Activated B cell treated with CpG ODN at 0.5 μM for 24 hours (primary cell): ENCODE measurements around the gene GPATCH1. TPM values are rescaled to one million over a fixed set of nuclear protein-coding genes. Genes with fewer than 3 reads are reported as not detected.
"Not testable (repeated sequence)": the region's sequence is repeated elsewhere in the genome, so short reads cannot be mapped to it uniquely, and the experiment has no call there.

ENCODE experiments used
- ATAC-seq: fragments of 200-7000 bp; cut with Tn5 transposase; one replicate; pipeline ENCODE4 v1.10.0; 2021; ENCODE audit warnings: low read depth, mild to moderate bottlenecking, moderate library complexity
- CTCF ChIA-PET: fragments of 350-600 bp; sonication (Branson Sonifier 250); formaldehyde crosslinking; loops from one replicate; lab custom pipeline; 2021; ENCODE audit warnings: antibody characterized with exemption; lab: Charles Lee
- POLR2A ChIA-PET: fragments of 350-600 bp; sonication (Branson Sonifier 250); formaldehyde crosslinking; loops from one replicate; lab custom pipeline; 2021; ENCODE audit warnings: antibody characterized with exemption; lab: Charles Lee
- DNase-seq: peaks from one replicate; pipeline ENCODE4 v3.0.0; 2022
- H3K27ac Mint-ChIP-seq: one replicate; pipeline ENCODE4 v1.8.0; 2020; ENCODE audit warnings: mixed read lengths
- H3K27me3 Mint-ChIP-seq: one replicate; pipeline ENCODE4 v1.8.0; 2021; ENCODE audit warnings: mixed read lengths
- H3K36me3 Mint-ChIP-seq: one replicate; pipeline ENCODE4 v1.8.0; 2021; ENCODE audit warnings: low read depth, mixed read lengths
- H3K4me1 Mint-ChIP-seq: one replicate; pipeline ENCODE4 v1.8.0; 2021; ENCODE audit warnings: mixed read lengths
- H3K4me3 Mint-ChIP-seq: one replicate; pipeline ENCODE4 v1.8.0; 2020; ENCODE audit warnings: mild to moderate bottlenecking, mixed read lengths
- H3K9me3 Mint-ChIP-seq: one replicate; pipeline ENCODE4 v1.8.0; 2020; ENCODE audit warnings: mixed read lengths
- CTCF ChIP-seq: fragments of 200-600 bp; IDR thresholded peaks from one replicate; pipeline ENCODE4 v1.8.0; 2022; ENCODE audit warnings: antibody characterized with exemption, mild to moderate bottlenecking
- intact Hi-C: fragments of 100-400 bp; cut with micrococcal nuclease; formaldehyde crosslinking; loops from one replicate; pipeline ENCODE4 v1.15.1; 2024
- total RNA-seq: library from RNA; stranded (reverse); gene quantifications from 2 replicates; pipeline ENCODE4 v1.2.3, GENCODE V29; 2022

GPATCH1 gene
- total RNA-seq, 1 donor from 2014 or later: 12.8 TPM

GRCh38 chr19:33152176-33152575 lies 71.2 kb downstream of the GPATCH1 start:
- DNase-seq (no peak), ATAC-seq (no peak)
- ChIA-PET CTCF (no interaction called here), POLR2A (interaction anchor here (2.0 kb wide), 1 partner anchor 24 kb away, joined by 7 read pairs; no protein-coding TSS in a partner anchor)
- no peak overlapping the region for H3K4me3 Mint-ChIP-seq
- intact Hi-C loops: no loop called here
- H3K4me1 Mint-ChIP-seq: no peaks in the 10 kb centered on the region
- no peak overlapping the region for H3K27ac Mint-ChIP-seq
- no peak for TF ChIP-seq CTCF
- H3K27me3 Mint-ChIP-seq: peaks cover 2% of the 10 kb centered on the region
- no peaks in the 10 kb centered on the region for H3K36me3 Mint-ChIP-seq
- no peaks in the 10 kb centered on the region for H3K9me3 Mint-ChIP-seq

GRCh38 chr19:33152625-33153024 lies 71.6 kb downstream of the GPATCH1 start:
- not testable (repeated sequence) for H3K9me3 Mint-ChIP-seq

GRCh38 chr19:33154313-33154712 lies 73.3 kb downstream of the GPATCH1 start:
- intact Hi-C loops, H3K27me3 Mint-ChIP-seq, H3K4me3 Mint-ChIP-seq, POLR2A ChIA-PET, H3K36me3 Mint-ChIP-seq, ATAC-seq, DNase-seq, H3K27ac Mint-ChIP-seq, H3K9me3 Mint-ChIP-seq, H3K4me1 Mint-ChIP-seq: not testable (repeated sequence)
- CTCF ChIA-PET: interaction anchor here (1.0 kb wide), 1 partner anchor 30 kb away, joined by 3 read pairs; no protein-coding TSS in a partner anchor

More at GRCh38 chr19:33152625-33153024, 71.6 kb downstream of the GPATCH1 start:
- H3K27me3 Mint-ChIP-seq, H3K4me3 Mint-ChIP-seq, H3K27ac Mint-ChIP-seq, ATAC-seq, intact Hi-C loops, H3K36me3 Mint-ChIP-seq, H3K4me1 Mint-ChIP-seq, DNase-seq, CTCF ChIA-PET: not testable (repeated sequence)
- POLR2A ChIA-PET: interaction anchor here (2.0 kb wide), 1 partner anchor 24 kb away, joined by 7 read pairs; no protein-coding TSS in a partner anchor

- Mint-ChIP-seq H3K4me3 (no peak overlapping the region), H3K36me3 (no peaks in the 10 kb centered on the region), H3K27me3 (peaks cover 2% of the 10 kb centered on the region), H3K9me3 (no peaks in the 10 kb centered on the region), H3K27ac (no peak overlapping the region), H3K4me1 (peaks cover 7% of the 10 kb centered on the region)
- CTCF ChIA-PET: no interaction called here
- no peak for TF ChIP-seq CTCF
- no peak for DNase-seq
- no peak for ATAC-seq
- POLR2A ChIA-PET: interaction anchor here (0.8 kb wide), 1 partner anchor 68 kb away, joined by 4 read pairs; no protein-coding TSS in a partner anchor
- intact Hi-C loops: no loop called here
Observed at GRCh38 chr19:33156334-33156733, 75.4 kb downstream of the GPATCH1 start.

GRCh38 chr19:33157906-33158305 lies 76.9 kb downstream of the GPATCH1 start:
- H3K4me3 Mint-ChIP-seq: no peak overlapping the region
- no peak overlapping the region for H3K27ac Mint-ChIP-seq
- POLR2A ChIA-PET: interaction anchor here (0.6 kb wide), 1 partner anchor 786 kb away, joined by 6 read pairs; no protein-coding TSS in a partner anchor

More at GRCh38 chr19:33157906-33158305, 76.9 kb downstream of the GPATCH1 start:
- DNase-seq: no peak
- H3K27me3 Mint-ChIP-seq: peaks cover 2% of the 10 kb centered on the region
- H3K4me1 Mint-ChIP-seq: peaks cover 7% of the 10 kb centered on the region
- ATAC-seq: no peak
- no peaks in the 10 kb centered on the region for H3K36me3 Mint-ChIP-seq
- no peaks in the 10 kb centered on the region for H3K9me3 Mint-ChIP-seq
- no peak for TF ChIP-seq CTCF
- intact Hi-C loops: no loop called here
- CTCF ChIA-PET: interaction anchor here (0.8 kb wide), 1 partner anchor 14 kb away, joined by 4 read pairs; no protein-coding TSS in a partner anchor
